ENCODE results near the gene CFAP74. TPM values are rescaled to one million over a fixed set of nuclear protein-coding genes. Genes with fewer than 3 reads are reported as not detected.

The CFAP74 gene
- total and polyA plus RNA-seq, 2 of the 13 experiments (the other 11 are each of a cell fraction or from before 2014, with no cell fraction given): 0.27 to 0.62 TPM

DNA sequence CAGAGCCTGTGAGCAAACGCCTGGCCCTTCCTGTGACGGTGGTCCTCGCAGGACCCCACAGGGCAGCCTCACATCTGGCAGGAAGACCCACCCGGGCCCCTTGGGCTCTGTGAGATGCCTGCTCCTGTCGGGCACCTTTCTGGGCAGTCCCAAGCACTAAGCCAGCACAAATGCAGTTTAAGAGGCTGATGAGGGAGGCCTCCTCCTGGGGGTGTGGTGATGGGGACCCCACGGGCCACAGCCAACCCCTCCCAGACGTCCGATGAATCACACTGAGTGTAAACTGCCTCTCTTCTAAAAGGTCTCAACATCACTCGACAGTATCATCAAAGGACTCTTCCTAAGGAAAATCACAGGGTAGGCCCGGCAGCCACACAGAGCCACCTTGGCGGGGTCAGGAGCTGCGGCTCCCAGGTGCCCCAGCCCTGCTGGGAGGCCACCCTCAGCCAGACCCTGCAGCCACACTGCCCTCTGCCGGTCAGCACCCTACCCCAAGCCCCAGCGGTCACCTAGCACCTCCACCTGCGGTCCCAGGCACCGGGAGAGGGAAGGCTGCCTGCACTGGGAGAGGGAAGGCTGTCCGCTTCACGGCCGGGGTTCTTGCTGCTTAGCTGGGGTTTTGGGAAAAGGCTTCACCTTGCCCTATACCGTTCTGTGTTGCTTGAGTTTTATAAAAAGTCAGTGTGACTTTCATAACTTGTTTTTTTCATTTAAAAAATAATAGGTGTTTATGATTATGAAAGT is 42.8 kb upstream of the CFAP74 start (continued):
- TF ChIP-seq ISL2 (CRISPR knock-in tag; IDR thresholded peaks at IDR 0.05) (0 out of 2 replicates have a peak, but pooled peaks have one; percentile 14), JUN (CRISPR knock-in tag; IDR thresholded peaks at IDR 0.05) (no peak), SMARCC2 (IDR thresholded peaks at IDR 0.05) (no peak), HNRNPH1 (optimal IDR thresholded peaks at IDR 0.05; ENCODE audit: low read depth, low read length) (no peak), GATA4 (IDR thresholded peaks at IDR 0.05; ENCODE audit: borderline replicate concordance, low read depth) (no peak), MAF1 (CRISPR knock-in tag; IDR thresholded peaks at IDR 0.05; ENCODE audit: borderline replicate concordance) (no peak), ETV5 (CRISPR knock-in tag; IDR thresholded peaks at IDR 0.05; ENCODE audit: borderline replicate concordance) (0 out of 2 replicates have a peak, but pooled peaks have one; percentile 11), ZFP90 (CRISPR knock-in tag; IDR thresholded peaks at IDR 0.05; ENCODE audit: borderline replicate concordance) (no peak), SMAD3 (CRISPR knock-in tag; IDR thresholded peaks at IDR 0.05) (0 out of 2 replicates have a peak, but pooled peaks have one; percentile 30), SNRNP70 (IDR thresholded peaks at IDR 0.05; ENCODE audit: low read depth, low read length) (no peak), ZNF10 (CRISPR knock-in tag; IDR thresholded peaks at IDR 0.05; ENCODE audit: borderline replicate concordance, low read depth) (no peak), MZF1 (CRISPR knock-in tag; IDR thresholded peaks at IDR 0.05; ENCODE audit: borderline replicate concordance) (no peak), ELF3 (CRISPR knock-in tag; IDR thresholded peaks at IDR 0.05) (peak; percentile 35; the same call in 1 of the 2 replicates), IKZF1 (IDR thresholded peaks at IDR 0.05) (no peak), ZNF614 (CRISPR knock-in tag; IDR thresholded peaks at IDR 0.05; ENCODE audit: borderline replicate concordance) (peak; percentile 47; the same call in 1 of the 2 replicates), ZNF30 (CRISPR knock-in tag; IDR thresholded peaks at IDR 0.05) (no peak), SOX13 (IDR thresholded peaks at IDR 0.05) (no peak), SOX13 (CRISPR knock-in tag; conservative IDR thresholded peaks at IDR 0.05 in 1 of 2, IDR thresholded peaks at IDR 0.05 in 1 of 2) (peak in 1 of 2 experiments; percentile 19; a peak in 1 of 4 replicates), HMG20B (CRISPR knock-in tag; conservative IDR thresholded peaks at IDR 0.05) (0 out of 2 replicates have a peak, but pooled peaks have one; percentile 30), FOXK1 (CRISPR knock-in tag; IDR thresholded peaks at IDR 0.05; ENCODE audit: borderline replicate concordance, low read depth) (no peak), MED8 (CRISPR knock-in tag; IDR thresholded peaks at IDR 0.05; ENCODE audit: insufficient replicate concordance) (no peak), RARA (CRISPR knock-in tag; IDR thresholded peaks at IDR 0.05) (peak; percentile 24; the same call in 1 of the 2 replicates)
- TF ChIP-seq, protein P1, sequence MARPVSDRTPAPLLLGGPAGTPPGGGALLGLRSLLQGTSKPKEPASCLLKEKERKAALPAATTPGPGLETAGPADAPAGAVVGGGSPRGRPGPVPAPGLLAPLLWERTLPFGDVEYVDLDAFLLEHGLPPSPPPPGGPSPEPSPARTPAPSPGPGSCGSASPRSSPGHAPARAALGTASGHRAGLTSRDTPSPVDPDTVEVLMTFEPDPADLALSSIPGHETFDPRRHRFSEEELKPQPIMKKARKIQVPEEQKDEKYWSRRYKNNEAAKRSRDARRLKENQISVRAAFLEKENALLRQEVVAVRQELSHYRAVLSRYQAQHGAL (CRISPR knock-in tag; IDR thresholded peaks at IDR 0.05; ENCODE audit: not compliant biosample characterization): no peak
- TF ChIP-seq, protein P2, sequence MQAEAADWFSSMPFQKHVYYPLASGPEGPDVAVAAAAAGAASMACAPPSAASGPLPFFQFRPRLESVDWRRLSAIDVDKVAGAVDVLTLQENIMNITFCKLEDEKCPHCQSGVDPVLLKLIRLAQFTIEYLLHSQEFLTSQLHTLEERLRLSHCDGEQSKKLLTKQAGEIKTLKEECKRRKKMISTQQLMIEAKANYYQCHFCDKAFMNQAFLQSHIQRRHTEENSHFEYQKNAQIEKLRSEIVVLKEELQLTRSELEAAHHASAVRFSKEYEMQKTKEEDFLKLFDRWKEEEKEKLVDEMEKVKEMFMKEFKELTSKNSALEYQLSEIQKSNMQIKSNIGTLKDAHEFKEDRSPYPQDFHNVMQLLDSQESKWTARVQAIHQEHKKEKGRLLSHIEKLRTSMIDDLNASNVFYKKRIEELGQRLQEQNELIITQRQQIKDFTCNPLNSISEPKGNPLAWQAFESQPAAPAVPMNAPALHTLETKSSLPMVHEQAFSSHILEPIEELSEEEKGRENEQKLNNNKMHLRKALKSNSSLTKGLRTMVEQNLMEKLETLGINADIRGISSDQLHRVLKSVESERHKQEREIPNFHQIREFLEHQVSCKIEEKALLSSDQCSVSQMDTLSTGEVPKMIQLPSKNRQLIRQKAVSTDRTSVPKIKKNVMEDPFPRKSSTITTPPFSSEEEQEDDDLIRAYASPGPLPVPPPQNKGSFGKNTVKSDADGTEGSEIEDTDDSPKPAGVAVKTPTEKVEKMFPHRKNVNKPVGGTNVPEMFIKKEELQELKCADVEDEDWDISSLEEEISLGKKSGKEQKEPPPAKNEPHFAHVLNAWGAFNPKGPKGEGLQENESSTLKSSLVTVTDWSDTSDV (CRISPR knock-in tag; IDR thresholded peaks at IDR 0.05): no peak
- TF ChIP-seq, protein P3, sequence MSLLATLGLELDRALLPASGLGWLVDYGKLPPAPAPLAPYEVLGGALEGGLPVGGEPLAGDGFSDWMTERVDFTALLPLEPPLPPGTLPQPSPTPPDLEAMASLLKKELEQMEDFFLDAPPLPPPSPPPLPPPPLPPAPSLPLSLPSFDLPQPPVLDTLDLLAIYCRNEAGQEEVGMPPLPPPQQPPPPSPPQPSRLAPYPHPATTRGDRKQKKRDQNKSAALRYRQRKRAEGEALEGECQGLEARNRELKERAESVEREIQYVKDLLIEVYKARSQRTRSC (CRISPR knock-in tag; IDR thresholded peaks at IDR 0.05; ENCODE audit: low read depth): no peak

All from HepG2 (cell line).